ENCODE results near the gene DNAH5. TPM values are rescaled to one million over a fixed set of nuclear protein-coding genes. Genes with fewer than 3 reads are reported as not detected.

DNAH5 gene
- total and polyA plus RNA-seq, 8 donors, result 0.50 to 12.5 (median 1.1) TPM; not detected in 1

DNA sequence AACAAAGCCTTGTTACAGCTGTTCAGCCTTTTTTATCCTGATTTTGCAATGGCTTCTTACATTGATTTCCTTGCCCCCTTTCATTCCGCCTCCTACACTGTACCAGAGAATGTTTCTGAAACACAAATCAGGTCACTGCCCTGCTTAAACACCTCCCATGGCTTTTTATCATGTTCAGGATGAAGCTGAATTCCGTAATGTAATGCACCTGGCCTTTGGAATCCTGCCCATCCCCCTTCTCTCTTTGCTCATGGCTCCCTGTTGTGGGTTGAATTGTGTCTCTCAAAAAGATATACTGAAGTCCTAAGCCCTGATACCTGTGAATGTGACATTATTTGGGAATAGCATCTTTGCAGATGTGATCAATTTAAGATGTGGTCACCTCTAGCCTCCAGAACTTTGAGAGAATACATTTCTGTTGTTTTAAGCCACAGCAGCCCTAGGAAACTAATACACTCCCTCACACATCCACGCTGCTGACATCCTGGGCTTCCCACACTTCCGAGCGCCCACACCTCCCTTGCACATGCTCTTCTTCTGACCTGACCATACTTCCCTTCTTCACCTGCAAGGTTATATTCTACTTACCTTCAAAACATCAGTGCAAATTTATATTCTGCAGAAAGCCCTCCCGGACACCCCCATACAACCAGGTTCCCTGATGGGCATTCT is 101.2 kb downstream of the DNAH5 start:
- intact Hi-C loops (cut with DNase I; ENCODE audit: low total_unique reads), result no loop called here
- Histone ChIP-seq H3K27ac (no peak overlapping the region), H3K36me3 (no peaks in the 10 kb centered on the region), H3K4me1 (no peaks in the 10 kb centered on the region), H3K27me3 (no peaks in the 10 kb centered on the region), H3K4me3 (no peak overlapping the region), H3K9me3 (no peaks in the 10 kb centered on the region)
- TF ChIP-seq, protein P1, sequence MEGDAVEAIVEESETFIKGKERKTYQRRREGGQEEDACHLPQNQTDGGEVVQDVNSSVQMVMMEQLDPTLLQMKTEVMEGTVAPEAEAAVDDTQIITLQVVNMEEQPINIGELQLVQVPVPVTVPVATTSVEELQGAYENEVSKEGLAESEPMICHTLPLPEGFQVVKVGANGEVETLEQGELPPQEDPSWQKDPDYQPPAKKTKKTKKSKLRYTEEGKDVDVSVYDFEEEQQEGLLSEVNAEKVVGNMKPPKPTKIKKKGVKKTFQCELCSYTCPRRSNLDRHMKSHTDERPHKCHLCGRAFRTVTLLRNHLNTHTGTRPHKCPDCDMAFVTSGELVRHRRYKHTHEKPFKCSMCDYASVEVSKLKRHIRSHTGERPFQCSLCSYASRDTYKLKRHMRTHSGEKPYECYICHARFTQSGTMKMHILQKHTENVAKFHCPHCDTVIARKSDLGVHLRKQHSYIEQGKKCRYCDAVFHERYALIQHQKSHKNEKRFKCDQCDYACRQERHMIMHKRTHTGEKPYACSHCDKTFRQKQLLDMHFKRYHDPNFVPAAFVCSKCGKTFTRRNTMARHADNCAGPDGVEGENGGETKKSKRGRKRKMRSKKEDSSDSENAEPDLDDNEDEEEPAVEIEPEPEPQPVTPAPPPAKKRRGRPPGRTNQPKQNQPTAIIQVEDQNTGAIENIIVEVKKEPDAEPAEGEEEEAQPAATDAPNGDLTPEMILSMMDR (IDR thresholded peaks at IDR 0.05), result no peak
- TF ChIP-seq EP300 (IDR thresholded peaks at IDR 0.05) (no peak), POLR2A (IDR thresholded peaks at IDR 0.05) (no peak), POLR2AphosphoS5 (IDR thresholded peaks at IDR 0.05) (no peak)
- no peak for DNase-seq
- 65 to 83% (median 78%) methylated on average over 6 of the region's 6 CpGs for whole genome bisulfite sequencing, 5 donors

DNA sequence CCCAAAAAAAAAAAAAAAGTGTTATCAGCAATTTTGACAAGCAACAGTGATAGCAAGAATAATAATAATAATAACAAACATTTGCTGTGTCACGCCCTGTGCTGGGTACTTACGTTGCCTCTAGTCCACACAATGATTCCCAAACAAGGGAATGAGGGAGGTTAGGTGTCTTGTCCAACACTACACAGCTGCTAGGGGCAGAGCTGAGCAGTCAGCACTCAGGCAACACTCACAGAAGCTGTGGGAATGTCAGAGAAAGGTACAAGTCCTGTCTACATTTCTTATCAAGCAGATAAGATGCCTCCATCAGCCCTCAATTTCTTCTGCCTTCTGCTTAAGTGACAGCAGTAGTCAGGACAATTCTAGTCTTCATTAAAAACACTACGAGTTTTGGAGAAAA is 111.0 kb downstream of the DNAH5 start:
- 31 to 44% (median 34%) methylated on average over 3 of the region's 3 CpGs for WGBS, 5 donors
- intact Hi-C loops (cut with DNase I; ENCODE audit: low total_unique reads), result no loop called here
- DNase-seq, result no peak

DNA sequence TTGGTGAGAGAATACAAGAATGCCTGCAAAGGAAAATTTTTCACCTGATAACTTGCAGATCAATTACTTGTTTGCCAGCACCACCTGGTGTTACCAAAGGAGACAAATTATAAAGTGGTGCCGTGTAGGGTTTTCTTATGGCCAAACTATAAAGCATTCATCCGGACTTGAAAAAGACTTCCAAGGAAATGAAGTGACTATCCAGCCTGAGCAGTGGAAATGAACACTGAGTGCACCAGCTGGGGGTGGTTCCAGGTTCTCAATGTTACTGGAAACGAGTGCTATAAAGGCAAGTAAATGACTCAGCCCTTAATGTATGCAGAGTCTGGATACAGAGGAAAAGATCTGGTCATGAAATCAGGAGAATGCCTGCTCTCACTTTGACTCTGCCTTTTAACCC is 113.1 kb downstream of the DNAH5 start:
- no peaks in the 10 kb centered on the region for H3K27me3 ChIP-seq
- H3K4me3 ChIP-seq, result no peak overlapping the region
- H3K36me3 ChIP-seq, result no peaks in the 10 kb centered on the region
- no peak for DNase-seq
- intact Hi-C loops (cut with DNase I; ENCODE audit: low total_unique reads), result no loop called here
- no peaks in the 10 kb centered on the region for H3K4me1 ChIP-seq
- no peak for TF ChIP-seq EP300 (IDR thresholded peaks at IDR 0.05)
- no peak for TF ChIP-seq POLR2A (IDR thresholded peaks at IDR 0.05)
- TF ChIP-seq, protein P1 (IDR thresholded peaks at IDR 0.05), result no peak
- no peak for TF ChIP-seq POLR2AphosphoS5 (IDR thresholded peaks at IDR 0.05)
- no peak overlapping the region for H3K27ac ChIP-seq
- WGBS, 5 donors, result 15 to 37% (median 25%) methylated on average over 3 of the region's 3 CpGs
- peaks cover 0 to 20% (median 5%) of the 10 kb centered on the region in 4 donors for H3K9me3 ChIP-seq

More for the DNA sequence above, 111.0 kb downstream of the DNAH5 start:
- no peaks in the 10 kb centered on the region for H3K4me1 ChIP-seq
- TF ChIP-seq POLR2AphosphoS5 (IDR thresholded peaks at IDR 0.05), result no peak
- TF ChIP-seq EP300 (IDR thresholded peaks at IDR 0.05), result no peak
- TF ChIP-seq, protein P1 (IDR thresholded peaks at IDR 0.05), result no peak
- TF ChIP-seq POLR2A (IDR thresholded peaks at IDR 0.05), result no peak
- no peaks in the 10 kb centered on the region for H3K36me3 ChIP-seq
- no peaks in the 10 kb centered on the region for H3K27me3 ChIP-seq
- no peak overlapping the region for H3K27ac ChIP-seq
- no peak overlapping the region for H3K4me3 ChIP-seq
- peaks cover 0 to 4% (median 2%) of the 10 kb centered on the region in 4 donors for H3K9me3 ChIP-seq

DNA sequence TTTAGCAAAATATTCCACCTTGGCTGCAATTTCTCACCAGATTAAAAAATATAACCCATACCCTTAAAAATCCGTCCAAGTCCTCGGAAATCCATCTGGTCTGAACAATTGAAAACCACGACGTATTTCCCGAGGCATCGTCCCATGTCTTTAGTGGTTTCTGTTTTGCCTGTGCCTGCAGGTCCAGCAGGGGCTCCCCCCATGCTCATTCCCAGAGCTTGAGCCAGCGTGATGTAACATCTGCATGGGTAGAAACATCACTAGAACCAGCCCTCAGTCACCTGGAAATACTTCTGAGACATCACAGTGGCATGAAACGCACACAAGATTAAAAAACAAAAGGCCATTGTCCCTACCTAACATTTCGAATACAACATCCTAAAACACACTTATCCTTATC is 114.0 kb downstream of the DNAH5 start:
- DNase-seq, result no peak
- intact Hi-C loops (cut with DNase I; ENCODE audit: low total_unique reads), result no loop called here
- Histone ChIP-seq H3K27me3 (no peaks in the 10 kb centered on the region), H3K36me3 (no peaks in the 10 kb centered on the region), H3K4me3 (no peak overlapping the region), H3K9me3 (peaks cover 0 to 20% (median 5%) of the 10 kb centered on the region in 4 donors), H3K4me1 (no peaks in the 10 kb centered on the region), H3K27ac (no peak overlapping the region)
- 58 to 72% (median 69%) methylated on average over 9 of the region's 9 CpGs for WGBS, 5 donors
- TF ChIP-seq EP300 (IDR thresholded peaks at IDR 0.05), result no peak
- TF ChIP-seq POLR2AphosphoS5 (IDR thresholded peaks at IDR 0.05), result no peak
- no peak for TF ChIP-seq POLR2A (IDR thresholded peaks at IDR 0.05)
- TF ChIP-seq, protein P1 (IDR thresholded peaks at IDR 0.05), result no peak

Measured in stomach (tissue), 9 donors.